ENCODE measurements around the gene TCF19.

The TCF19 gene

DNA sequence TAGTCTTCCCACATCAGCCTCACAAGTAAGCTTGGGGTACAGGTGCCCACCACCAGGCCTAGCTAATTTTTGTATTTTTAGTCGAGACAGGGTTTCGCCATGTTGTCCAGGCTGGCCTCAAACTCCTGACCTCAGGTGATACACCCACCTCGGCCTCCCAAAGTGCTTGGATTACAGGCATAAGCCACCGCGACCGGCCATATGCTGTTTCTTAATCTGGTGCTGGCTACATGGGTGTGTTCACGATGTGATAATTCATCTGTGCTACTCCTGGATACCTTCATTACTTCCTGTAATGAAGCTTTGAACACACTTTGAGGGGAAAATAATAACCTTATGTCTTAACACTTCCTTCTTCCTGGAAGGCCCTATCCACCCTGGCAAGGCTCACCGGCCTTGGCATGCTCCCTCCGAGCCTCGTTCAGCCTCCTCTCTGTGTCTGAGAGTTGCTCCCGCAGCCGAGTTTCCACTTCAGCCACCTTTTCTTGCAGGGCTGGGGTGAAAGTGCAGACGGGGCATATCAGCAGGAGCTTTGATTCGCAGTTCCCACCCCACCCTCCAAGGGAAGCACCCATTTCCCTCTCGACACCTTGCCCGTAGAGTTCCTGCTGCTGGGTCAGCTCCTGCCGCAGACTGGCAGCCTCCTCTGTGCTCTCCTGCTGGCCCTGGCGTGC is 14.0 kb upstream of the TCF19 start:
- no peak for DNase-seq (ENCODE audit: extremely low spot score)
- ChIA-PET CTCF (interaction anchor here (1.0 to 20.0 kb wide), 5 partner anchors 11 to 49 kb away, joined by 3 to 256 read pairs (median 8); partner anchors contain the start of gene TCF19), POLR2A (interaction anchor here (0.5 kb wide), 1 partner anchor 11 kb away, joined by 3 read pairs; no protein-coding TSS in a partner anchor)

DNA sequence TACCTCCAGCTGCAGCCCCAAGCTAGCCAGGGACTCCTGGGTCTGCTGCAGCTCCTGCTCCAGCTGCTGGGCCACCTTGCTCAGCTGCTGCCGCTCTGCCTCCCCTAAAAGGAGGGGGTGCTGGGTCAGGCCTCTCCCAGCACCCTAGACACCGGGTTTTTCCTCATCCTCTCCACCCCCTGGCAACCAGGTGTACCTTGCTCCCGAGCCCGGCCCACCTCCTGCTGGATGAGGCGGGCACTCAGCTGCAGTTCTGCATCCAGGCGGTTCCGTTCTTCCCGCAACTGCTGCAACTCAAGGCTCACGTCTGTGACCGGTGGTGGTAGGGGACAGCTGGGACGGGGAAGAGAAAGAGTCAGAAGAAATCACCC is 13.4 kb upstream of the TCF19 start:
- ChIA-PET POLR2A (no interaction called here), CTCF (interaction anchor here (1.3 to 20.0 kb wide), 6 partner anchors 8 to 231 kb away, joined by 3 to 256 read pairs (median 10); no protein-coding TSS in a partner anchor)
- DNase-seq (ENCODE audit: extremely low spot score) = no peak
- TF ChIP-seq, protein P1, sequence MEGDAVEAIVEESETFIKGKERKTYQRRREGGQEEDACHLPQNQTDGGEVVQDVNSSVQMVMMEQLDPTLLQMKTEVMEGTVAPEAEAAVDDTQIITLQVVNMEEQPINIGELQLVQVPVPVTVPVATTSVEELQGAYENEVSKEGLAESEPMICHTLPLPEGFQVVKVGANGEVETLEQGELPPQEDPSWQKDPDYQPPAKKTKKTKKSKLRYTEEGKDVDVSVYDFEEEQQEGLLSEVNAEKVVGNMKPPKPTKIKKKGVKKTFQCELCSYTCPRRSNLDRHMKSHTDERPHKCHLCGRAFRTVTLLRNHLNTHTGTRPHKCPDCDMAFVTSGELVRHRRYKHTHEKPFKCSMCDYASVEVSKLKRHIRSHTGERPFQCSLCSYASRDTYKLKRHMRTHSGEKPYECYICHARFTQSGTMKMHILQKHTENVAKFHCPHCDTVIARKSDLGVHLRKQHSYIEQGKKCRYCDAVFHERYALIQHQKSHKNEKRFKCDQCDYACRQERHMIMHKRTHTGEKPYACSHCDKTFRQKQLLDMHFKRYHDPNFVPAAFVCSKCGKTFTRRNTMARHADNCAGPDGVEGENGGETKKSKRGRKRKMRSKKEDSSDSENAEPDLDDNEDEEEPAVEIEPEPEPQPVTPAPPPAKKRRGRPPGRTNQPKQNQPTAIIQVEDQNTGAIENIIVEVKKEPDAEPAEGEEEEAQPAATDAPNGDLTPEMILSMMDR (IDR thresholded peaks at IDR 0.05; ENCODE audit: control extremely low read depth, extremely low read depth, low read depth, missing control alignments) = no peak

More for the DNA sequence above, 14.0 kb upstream of the TCF19 start:
- TF ChIP-seq, protein P1 (IDR thresholded peaks at IDR 0.05; ENCODE audit: control extremely low read depth, extremely low read depth, low read depth, missing control alignments) = no peak

DNA sequence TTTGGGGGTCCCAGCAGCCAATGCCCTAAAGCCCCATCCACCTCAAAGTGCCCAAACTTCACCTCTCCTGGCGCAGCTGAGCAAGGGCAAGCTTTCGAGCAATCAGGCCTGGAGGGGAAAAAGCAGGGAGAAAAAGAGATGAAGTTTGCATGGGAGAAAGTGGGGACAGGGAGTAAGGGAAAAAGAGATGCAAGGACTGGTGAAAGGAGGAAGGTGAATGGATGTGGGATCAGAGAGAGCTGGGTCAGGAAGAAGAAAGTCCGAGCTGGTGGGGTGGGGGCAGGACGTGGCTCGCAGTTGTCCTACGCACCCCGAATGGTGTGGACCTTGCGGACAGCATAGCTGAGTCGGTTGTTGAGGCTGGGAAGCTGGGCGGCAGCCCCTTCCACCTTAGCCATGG is 13.0 kb upstream of the TCF19 start:
- TF ChIP-seq, protein P1 (IDR thresholded peaks at IDR 0.05; ENCODE audit: control extremely low read depth, extremely low read depth, low read depth, missing control alignments) = no peak
- ChIA-PET CTCF (interaction anchor here (1.1 to 20.0 kb wide), 7 partner anchors 8 to 231 kb away, joined by 3 to 256 read pairs (median 8); partner anchors contain the start of gene CCHCR1), POLR2A (no interaction called here)
- DNase-seq (ENCODE audit: extremely low spot score) = no peak

DNA sequence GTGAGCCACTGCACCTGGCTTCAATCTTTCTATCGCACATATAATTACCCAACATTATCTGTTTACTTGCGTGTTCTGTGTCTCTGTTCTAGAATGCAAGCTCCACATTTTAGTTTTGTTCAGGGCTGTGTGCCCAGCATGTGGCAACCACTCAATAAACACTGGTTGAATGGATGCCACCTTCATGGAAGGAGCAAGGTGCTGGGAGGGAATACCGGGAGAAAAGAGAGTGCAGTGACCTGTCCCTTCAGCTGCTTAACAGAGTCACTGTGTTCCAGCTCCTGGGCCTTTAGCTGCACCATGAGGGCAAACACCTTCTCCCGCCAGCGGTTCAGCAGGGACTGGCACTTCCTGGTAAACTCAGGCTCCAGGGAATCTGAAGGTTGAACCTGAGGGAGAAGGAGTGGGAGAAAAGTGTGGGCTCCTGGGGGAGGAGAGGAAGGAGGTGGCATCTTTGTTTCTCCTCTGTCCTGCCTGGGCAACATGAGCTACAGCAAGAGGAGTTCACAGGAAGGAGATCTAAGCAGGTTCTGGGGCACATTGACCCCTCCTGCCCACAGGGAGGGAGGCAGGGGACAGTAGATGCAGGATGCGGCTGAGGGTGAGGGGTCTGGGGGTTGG is 8.5 kb upstream of the TCF19 start:
- POLR2A ChIA-PET = no interaction called here
- DNase-seq (ENCODE audit: extremely low spot score) = no peak
- CTCF ChIA-PET = interaction anchor here (0.8 to 20.0 kb wide), 9 partner anchors 10 to 216 kb away, joined by 3 to 256 read pairs (median 5); partner anchors contain the start of gene PSORS1C2
- TF ChIP-seq, protein P1 (IDR thresholded peaks at IDR 0.05; ENCODE audit: control extremely low read depth, extremely low read depth, low read depth, missing control alignments) = no peak

DNA sequence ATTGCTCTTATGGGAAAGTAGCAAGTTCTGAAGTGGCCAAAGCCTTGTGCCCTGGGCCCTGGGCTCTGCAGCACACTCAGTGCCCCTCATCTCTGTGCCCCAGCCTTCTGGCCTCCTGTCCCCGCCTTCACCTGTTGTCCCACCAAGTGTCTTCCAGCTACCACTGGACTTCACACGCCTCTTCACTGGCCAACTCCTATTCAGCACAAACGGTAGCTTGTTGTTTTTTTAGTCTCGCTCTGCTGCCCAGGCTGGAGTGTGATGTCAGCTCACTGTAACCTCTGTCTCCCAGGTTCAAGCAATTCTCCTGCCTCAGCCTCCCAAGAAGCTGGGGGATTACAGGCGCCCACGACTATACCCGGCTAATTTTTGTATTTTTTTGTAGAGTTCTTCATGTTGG is 5.6 kb upstream of the TCF19 start:
- POLR2A ChIA-PET = no interaction called here
- CTCF ChIA-PET = interaction anchor here (1.0 to 2.6 kb wide), 5 partner anchors 14 to 40 kb away, joined by 3 to 7 read pairs (median 5); partner anchors contain the start of gene PSORS1C2

DNA sequence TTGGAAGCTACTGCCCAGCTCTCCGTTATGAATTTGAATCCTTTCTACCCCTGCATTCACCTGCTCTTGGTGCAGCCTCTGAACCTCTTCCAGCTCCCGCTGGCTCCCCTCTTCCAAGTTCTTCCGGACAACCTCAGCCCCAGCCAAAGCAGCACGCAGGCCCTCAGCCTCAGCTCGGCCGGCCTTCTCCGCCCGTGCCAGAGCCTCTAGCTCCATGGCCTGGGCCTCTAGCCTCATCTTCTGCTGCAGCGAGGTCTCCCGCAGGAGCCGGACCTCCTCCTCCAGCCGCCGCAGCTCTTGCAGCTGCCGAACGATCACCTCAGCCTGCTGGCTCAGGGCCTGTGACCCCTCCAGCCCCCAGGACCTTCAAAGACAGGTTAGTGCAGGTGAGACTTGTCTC is 4.0 kb upstream of the TCF19 start:
- ChIA-PET POLR2A (no interaction called here), CTCF (interaction anchor here (0.8 to 2.4 kb wide), 3 partner anchors 9 to 38 kb away, joined by 3 to 7 read pairs (median 3); no protein-coding TSS in a partner anchor)
- DNase-seq (ENCODE audit: extremely low spot score) = no peak
- TF ChIP-seq, protein P1 (IDR thresholded peaks at IDR 0.05; ENCODE audit: control extremely low read depth, extremely low read depth, low read depth, missing control alignments) = no peak

More for the DNA sequence above, 5.6 kb upstream of the TCF19 start:
- TF ChIP-seq, protein P1 (IDR thresholded peaks at IDR 0.05; ENCODE audit: control extremely low read depth, extremely low read depth, low read depth, missing control alignments) = no peak
- no peak for DNase-seq (ENCODE audit: extremely low spot score)

Measured in GM10248 (cell line).